Peyer's patch (tissue), 4 donors: ENCODE data around the gene ZEB1. TPM values are rescaled to one million over a fixed set of nuclear protein-coding genes. Genes with fewer than 3 reads are reported as not detected.
A peak's percentile ranks its signal among the peaks of the same experiment; 100 is the strongest.

Source experiments
- DNase-seq, 3 donors: peaks; one replicate each; pipeline ENCODE4 v3.0.0-alpha.2; 2017 to 2019
- H3K27ac ChIP-seq, 4 donors: fragments of 200-600 bp; sonication (generic); one replicate each; pipeline ENCODE4 v1.5.1; 2016 to 2019
- H3K27me3 ChIP-seq, 2 donors: fragments of 200-600 bp; sonication (generic); one replicate each; pipeline ENCODE4 v1.5.1; 2019
- H3K36me3 ChIP-seq, 3 donors: fragments of 200-600 bp; sonication (generic); one replicate each; pipeline ENCODE4 v1.5.1; 2016 to 2019
- H3K4me1 ChIP-seq, 4 donors: fragments of 200-600 bp; sonication (generic); one replicate each; pipeline ENCODE4 v1.5.1; 2016 to 2019
- H3K4me3 ChIP-seq, 4 donors: fragments of 200-600 bp; sonication (generic); 1 replicate in 3 of 4; 2 replicates in 1 of 4; pipeline ENCODE4 v1.5.1; 2016 to 2019; ENCODE audit warnings: mild to moderate bottlenecking in 1 of 4
- H3K9me3 ChIP-seq, 4 donors: fragments of 200-600 bp; sonication (generic); one replicate each; pipeline ENCODE4 v1.5.1; 2016 to 2019; ENCODE audit warnings: mild to moderate bottlenecking in 1 of 4
- POLR2A ChIP-seq, 2 donors: fragments of 450-650 bp; IDR thresholded peaks; one replicate each; pipeline ENCODE4 v1.5.1; 2017; ENCODE audit warnings: antibody characterized with exemption in 2 of 2, mild to moderate bottlenecking in 2 of 2, moderate library complexity in 2 of 2
- total RNA-seq, 4 donors: library from RNA; depleted of rRNA; stranded (reverse); fragments of >200 nt; gene quantifications; one replicate each; pipeline ENCODE4 v1.1.0, GENCODE V29; 2016
- TF ChIP-seq, protein P1 (sequence below), 6 experiments: fragments of 450-650 bp in 4 of 6; fragments of 200-600 bp in 2 of 6; sonication (generic) in 1 of 6; IDR thresholded peaks; one replicate each; pipeline ENCODE4 v1.5.1; 2017 to 2019; ENCODE audit warnings: antibody characterized with exemption in 6 of 6, mild to moderate bottlenecking in 3 of 6, moderate library complexity in 1 of 6

ZEB1 gene
- total RNA-seq, 4 donors from 2014 or later: 6.1 to 75.9 (median 16.8) TPM

DNA sequence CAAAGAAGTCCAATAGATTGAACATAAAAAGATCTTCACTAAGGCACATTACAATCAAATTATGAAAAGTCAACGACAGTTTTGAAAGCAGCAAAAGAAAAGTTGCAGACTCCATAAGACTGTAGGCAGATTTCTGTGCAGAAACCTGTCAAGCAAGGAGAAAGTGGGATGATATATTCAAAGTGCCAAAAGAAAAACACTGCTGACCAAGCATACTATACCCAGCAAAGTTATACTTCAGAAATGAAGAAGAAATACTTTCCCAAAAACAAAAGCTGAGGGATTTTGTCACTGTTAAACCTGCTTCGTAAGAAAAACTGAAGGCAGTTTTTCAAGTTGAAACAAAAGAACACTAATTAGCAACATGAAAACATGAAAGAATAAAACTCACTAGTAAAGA is 145.5 kb downstream of the ZEB1 start:
- H3K36me3 ChIP-seq: peaks cover 0 to 20% (median 0%) of the 10 kb centered on the region in 3 donors
- no peaks in the 10 kb centered on the region for H3K27me3 ChIP-seq

DNA sequence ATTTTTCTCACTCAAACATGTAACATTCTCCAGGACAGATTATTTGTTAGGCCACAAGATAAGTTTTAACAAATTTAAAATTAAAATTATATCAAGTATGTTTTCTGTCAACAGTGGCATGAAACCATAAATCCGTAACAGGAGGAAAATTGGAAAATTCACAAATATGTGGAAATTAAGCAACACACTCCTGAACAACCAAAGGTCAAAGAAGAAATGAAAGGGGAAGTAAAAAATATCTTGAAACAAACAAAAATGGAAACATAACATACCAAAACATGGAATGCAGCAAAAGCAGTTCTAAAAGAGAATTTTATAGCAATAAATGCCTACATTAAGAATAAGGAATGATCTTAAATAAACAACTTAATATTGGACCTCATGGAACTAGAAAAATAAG is 147.3 kb downstream of the ZEB1 start:
- no peaks in the 10 kb centered on the region for H3K4me1 ChIP-seq
- H3K27me3 ChIP-seq: no peaks in the 10 kb centered on the region
- H3K27ac ChIP-seq: no peak overlapping the region
- no peaks in the 10 kb centered on the region for H3K9me3 ChIP-seq
- TF ChIP-seq, protein P1, sequence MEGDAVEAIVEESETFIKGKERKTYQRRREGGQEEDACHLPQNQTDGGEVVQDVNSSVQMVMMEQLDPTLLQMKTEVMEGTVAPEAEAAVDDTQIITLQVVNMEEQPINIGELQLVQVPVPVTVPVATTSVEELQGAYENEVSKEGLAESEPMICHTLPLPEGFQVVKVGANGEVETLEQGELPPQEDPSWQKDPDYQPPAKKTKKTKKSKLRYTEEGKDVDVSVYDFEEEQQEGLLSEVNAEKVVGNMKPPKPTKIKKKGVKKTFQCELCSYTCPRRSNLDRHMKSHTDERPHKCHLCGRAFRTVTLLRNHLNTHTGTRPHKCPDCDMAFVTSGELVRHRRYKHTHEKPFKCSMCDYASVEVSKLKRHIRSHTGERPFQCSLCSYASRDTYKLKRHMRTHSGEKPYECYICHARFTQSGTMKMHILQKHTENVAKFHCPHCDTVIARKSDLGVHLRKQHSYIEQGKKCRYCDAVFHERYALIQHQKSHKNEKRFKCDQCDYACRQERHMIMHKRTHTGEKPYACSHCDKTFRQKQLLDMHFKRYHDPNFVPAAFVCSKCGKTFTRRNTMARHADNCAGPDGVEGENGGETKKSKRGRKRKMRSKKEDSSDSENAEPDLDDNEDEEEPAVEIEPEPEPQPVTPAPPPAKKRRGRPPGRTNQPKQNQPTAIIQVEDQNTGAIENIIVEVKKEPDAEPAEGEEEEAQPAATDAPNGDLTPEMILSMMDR (IDR thresholded peaks at IDR 0.05): no peak
- TF ChIP-seq POLR2A (IDR thresholded peaks at IDR 0.05): no peak
- peaks cover 0 to 20% (median 0%) of the 10 kb centered on the region in 3 donors for H3K36me3 ChIP-seq
- no peak for DNase-seq
- H3K4me3 ChIP-seq: no peak overlapping the region

More for the DNA sequence above, 145.5 kb downstream of the ZEB1 start:
- Histone ChIP-seq H3K27ac (no peak overlapping the region), H3K4me3 (no peak overlapping the region), H3K4me1 (no peaks in the 10 kb centered on the region), H3K9me3 (no peaks in the 10 kb centered on the region)
- no peak for TF ChIP-seq POLR2A (IDR thresholded peaks at IDR 0.05)
- TF ChIP-seq, protein P1 (IDR thresholded peaks at IDR 0.05): no peak
- DNase-seq: no peak

DNA sequence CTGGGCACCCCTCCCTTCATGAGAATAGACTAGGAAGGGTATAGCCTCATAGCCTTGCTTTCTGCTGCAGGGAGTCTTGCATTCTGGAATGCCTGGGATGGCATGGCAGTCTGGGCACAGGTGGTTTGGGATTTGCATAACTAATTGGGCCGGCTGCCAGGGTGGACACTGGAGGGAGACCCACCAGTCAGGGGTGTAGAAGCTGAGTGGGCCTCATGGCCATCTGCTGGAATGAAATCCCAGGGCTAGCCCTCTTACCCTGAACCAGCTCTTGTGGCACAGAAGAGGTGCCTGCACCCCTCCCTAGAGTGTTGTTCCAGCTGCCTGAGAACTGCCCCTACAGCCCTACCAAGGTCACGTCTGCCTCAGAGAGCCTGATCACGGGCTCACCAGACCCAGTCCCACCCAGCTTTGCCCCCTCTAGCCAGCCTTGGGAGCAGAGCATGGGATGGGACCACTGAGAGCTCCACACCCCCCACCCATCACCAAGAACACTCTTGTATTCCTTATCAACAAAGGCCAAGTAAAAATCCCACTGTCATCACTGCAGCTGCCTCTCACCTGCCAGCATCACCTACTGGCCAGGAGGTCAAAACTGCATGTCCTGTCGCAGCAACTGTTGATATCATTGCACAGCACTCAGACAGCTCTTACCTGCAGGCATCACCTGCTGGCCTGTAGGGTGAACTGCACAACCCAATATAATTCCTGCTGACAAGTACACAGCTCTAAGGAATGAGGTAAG is 148.9 kb downstream of the ZEB1 start:
- DNase-seq: peak in 1 of 3 donors; percentile 27
- H3K4me3 ChIP-seq: no peak overlapping the region
- peaks cover 0 to 20% (median 0%) of the 10 kb centered on the region in 3 donors for H3K36me3 ChIP-seq
- H3K27ac ChIP-seq: no peak overlapping the region
- no peaks in the 10 kb centered on the region for H3K27me3 ChIP-seq
- H3K9me3 ChIP-seq: no peaks in the 10 kb centered on the region
- no peaks in the 10 kb centered on the region for H3K4me1 ChIP-seq
- TF ChIP-seq POLR2A (IDR thresholded peaks at IDR 0.05): no peak
- TF ChIP-seq, protein P1 (IDR thresholded peaks at IDR 0.05): peak in 4 of 6 experiments; percentile 6 to 55 (median 49)

DNA sequence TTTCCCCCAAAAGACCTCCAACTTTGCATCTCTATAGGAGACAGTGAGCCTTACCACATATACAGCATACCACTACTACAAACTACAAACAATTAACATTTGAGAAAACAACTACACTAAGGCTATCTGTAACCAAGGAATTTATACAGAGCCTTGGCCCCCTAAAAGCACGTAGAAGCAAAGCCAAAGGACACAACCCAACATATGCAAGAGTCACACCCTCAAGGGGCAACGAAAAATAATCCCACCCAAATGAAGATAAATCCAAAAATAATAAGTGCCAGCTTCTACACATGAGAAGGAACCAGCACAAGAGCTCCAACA is 149.5 kb downstream of the ZEB1 start:
- TF ChIP-seq, protein P1 (IDR thresholded peaks at IDR 0.05): no peak
- TF ChIP-seq POLR2A (IDR thresholded peaks at IDR 0.05): no peak
- Histone ChIP-seq H3K36me3 (peaks cover 0 to 17% (median 0%) of the 10 kb centered on the region in 3 donors), H3K4me1 (no peaks in the 10 kb centered on the region), H3K9me3 (no peaks in the 10 kb centered on the region), H3K27me3 (no peaks in the 10 kb centered on the region), H3K4me3 (no peak overlapping the region), H3K27ac (no peak overlapping the region)
- no peak for DNase-seq

DNA sequence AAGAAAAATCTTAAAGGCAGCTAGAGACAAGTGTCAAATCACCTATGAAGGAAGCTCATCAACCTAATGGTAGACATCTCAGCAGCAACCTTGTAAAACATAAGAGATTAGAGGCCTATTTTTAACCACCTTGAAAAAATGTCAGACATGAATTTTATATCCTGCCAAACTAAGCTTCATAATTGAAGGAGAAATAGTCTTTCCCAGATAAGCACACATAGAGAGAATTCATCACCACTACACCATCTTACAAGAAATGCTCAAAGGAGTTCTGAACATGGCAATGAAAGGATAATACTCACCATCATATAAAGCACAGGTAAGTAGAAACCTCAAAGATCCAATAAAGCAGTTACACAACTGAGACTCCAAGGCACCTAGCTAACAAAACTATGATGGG is 156.5 kb downstream of the ZEB1 start:
- TF ChIP-seq POLR2A (IDR thresholded peaks at IDR 0.05): no peak
- TF ChIP-seq, protein P1 (IDR thresholded peaks at IDR 0.05): no peak
- H3K27me3 ChIP-seq: no peaks in the 10 kb centered on the region
- no peak overlapping the region for H3K4me3 ChIP-seq
- DNase-seq: no peak
- H3K9me3 ChIP-seq: no peaks in the 10 kb centered on the region
- H3K36me3 ChIP-seq: no peaks in the 10 kb centered on the region
- H3K27ac ChIP-seq: no peak overlapping the region
- H3K4me1 ChIP-seq: no peaks in the 10 kb centered on the region
